ENCODE measurements around the gene LEP.

DNA sequence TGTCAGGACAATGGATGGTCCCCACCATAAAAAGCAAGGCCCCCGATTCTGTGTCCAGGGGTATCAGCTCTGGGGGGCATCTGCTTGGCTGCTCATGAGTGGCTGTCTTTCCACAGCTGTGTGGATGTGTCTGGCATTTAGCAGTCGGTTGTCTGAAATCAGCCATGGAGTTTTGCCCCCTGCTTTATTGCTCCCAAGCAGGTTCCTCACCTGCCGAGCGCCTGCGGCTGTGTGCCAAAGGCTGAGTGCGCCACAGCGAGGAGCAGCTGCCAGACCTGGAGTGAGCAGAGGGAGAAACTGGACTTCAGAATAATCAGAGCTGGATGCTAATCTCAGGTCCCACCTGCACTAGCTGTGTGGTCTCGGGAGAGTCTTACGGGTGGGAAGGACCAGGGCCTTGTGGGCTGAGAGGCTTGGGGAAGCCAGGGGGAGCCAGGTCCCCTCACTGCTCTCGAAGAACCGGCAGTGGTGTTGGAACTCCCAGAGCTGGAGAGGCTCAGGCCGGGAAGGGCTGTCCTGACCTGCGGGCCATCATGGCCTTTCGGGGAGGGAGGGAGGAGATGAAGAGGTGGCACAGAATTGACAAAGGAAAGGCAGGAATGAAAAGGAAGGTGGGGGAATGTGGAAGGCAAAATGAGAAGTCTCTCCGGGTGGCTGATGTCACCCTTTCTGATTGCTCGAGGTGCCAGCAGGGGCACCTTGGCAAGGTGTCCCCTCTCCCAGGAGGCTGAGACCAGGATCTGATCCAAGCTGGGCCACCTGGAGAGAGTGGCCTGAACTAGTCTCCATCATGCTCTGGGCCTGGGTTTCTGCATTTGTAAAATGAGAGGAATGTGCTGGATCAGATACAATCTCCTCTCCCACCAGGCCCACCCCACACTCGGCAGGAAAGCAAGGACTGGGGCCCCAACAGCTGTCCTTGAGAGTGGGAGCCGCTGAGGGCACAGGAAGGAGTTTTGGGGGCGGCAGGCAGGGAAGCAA lies 30.2 kb upstream of the LEP start:
- TF ChIP-seq, protein P1, sequence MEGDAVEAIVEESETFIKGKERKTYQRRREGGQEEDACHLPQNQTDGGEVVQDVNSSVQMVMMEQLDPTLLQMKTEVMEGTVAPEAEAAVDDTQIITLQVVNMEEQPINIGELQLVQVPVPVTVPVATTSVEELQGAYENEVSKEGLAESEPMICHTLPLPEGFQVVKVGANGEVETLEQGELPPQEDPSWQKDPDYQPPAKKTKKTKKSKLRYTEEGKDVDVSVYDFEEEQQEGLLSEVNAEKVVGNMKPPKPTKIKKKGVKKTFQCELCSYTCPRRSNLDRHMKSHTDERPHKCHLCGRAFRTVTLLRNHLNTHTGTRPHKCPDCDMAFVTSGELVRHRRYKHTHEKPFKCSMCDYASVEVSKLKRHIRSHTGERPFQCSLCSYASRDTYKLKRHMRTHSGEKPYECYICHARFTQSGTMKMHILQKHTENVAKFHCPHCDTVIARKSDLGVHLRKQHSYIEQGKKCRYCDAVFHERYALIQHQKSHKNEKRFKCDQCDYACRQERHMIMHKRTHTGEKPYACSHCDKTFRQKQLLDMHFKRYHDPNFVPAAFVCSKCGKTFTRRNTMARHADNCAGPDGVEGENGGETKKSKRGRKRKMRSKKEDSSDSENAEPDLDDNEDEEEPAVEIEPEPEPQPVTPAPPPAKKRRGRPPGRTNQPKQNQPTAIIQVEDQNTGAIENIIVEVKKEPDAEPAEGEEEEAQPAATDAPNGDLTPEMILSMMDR (conservative IDR thresholded peaks at IDR 0.05 in 1 of 2, IDR thresholded peaks at IDR 0.05 in 1 of 2; ENCODE audit: low read depth in 1 of 2, low read length in 2 of 2), result no peak
- no peak for TF ChIP-seq EZH2 (IDR thresholded peaks at IDR 0.05; ENCODE audit: low read length, missing control alignments)
